HUES48 (cell line): Measurements from ENCODE around the gene SEL1L3.

Experiments
- H3K27ac ChIP-seq: one replicate; pipeline ENCODE4 v1.7.0; 2013; ENCODE audit warnings: low read depth, low read length, inconsistent platforms
- H3K27me3 ChIP-seq: 2 replicates; pipeline ENCODE4 v1.6.1; 2013; ENCODE audit warnings: mild to moderate bottlenecking, low read length; ENCODE audit not compliant: control insufficient read depth, insufficient read depth
- H3K36me3 ChIP-seq: 2 replicates; pipeline ENCODE4 v1.6.1; 2013; ENCODE audit warnings: low read length; ENCODE audit not compliant: control insufficient read depth, insufficient read depth
- H3K4me1 ChIP-seq: 2 replicates; pipeline ENCODE4 v1.6.1; 2013; ENCODE audit warnings: mild to moderate bottlenecking, low read length; ENCODE audit not compliant: control insufficient read depth, insufficient read depth
- H3K4me3 ChIP-seq: 2 replicates; pipeline ENCODE4 v1.5.1; 2013; ENCODE audit warnings: mild to moderate bottlenecking, low read depth, low read length
- H3K9ac ChIP-seq: 2 replicates; pipeline ENCODE4 v1.6.1; 2013; ENCODE audit warnings: mild to moderate bottlenecking, low read depth, low read length, moderate library complexity
- H3K9me3 ChIP-seq: 2 replicates; pipeline ENCODE4 v1.6.1; 2013; ENCODE audit warnings: low read length; ENCODE audit not compliant: control insufficient read depth, insufficient read depth

SEL1L3 gene

DNA sequence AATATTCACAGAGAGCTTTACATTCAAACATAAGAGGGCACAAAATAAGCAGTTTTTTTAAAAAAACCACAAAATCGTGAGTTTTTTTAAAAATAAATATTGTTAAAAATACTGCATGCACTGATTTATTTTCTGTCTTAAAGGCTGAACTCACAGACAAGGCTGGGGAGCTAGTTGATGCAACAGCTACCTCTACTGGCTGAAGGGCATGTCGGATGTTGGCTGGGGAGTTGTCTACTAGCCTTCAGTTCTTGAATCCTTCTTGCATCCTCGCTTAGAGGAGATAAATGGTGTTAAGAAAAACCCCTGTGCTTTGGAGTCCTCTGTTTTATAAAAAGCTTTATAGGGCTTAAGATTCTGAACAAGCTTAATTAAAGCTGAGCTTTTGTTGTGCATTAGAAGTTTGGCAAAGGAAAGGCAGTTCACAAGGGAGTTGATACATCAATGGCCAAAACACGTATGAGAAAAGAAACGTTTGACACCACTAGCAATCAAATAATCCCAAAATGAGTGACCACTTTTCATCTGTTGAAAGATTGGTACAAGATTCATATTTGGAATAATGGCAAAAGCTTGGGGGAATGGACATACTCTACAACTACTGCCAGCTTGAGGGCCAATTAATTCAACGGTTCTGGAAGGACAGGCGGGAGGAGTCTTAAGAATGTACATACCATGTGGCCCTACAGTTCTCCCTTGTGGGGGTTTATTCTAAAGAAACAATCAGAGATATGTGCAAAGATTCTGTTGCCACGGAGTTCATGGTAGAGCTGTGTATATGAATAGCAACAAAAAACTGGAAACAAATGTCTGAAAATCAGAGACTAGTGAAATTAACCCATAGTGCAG is 94.7 kb downstream of the SEL1L3 start:
- Histone ChIP-seq H3K4me3 (no peak overlapping the region), H3K27ac (no peak overlapping the region), H3K9ac (no peak overlapping the region), H3K27me3 (no peaks in the 10 kb centered on the region), H3K9me3 (no peaks in the 10 kb centered on the region), H3K36me3 (peaks cover 43% of the 10 kb centered on the region), H3K4me1 (no peaks in the 10 kb centered on the region)

DNA sequence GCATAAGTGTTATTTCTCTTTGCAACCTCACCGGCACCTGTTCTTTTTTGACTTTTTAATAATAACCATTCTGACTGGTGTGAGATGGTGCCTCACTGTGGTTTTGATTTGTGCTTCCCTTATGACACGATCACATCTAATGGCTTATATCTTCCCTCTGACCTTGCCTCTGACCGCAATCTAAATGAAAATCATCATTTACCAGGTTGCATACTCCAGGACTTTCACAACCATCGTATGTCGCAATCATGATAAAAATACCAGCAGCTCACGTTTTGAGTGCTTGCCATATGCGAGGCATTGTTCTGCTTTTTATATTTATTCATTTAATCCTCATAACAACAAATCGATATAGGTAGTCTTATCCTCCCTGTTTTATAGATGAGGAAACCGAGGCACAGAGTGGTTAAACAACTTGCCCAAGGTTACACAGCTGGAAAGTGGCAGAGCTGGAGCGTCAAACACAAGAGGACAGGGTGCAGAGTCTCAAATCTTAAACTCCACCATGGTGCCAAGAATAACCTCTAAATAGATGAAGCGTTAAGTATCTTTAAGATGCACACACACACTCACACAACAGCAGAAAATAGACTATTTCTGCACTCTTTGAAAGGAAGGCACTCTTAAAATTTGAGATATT is 102.2 kb downstream of the SEL1L3 start:
- H3K27me3 ChIP-seq: no peaks in the 10 kb centered on the region
- H3K9me3 ChIP-seq: no peaks in the 10 kb centered on the region
- peaks cover 72% of the 10 kb centered on the region for H3K36me3 ChIP-seq
- no peak overlapping the region for H3K9ac ChIP-seq
- H3K27ac ChIP-seq: no peak overlapping the region
- no peaks in the 10 kb centered on the region for H3K4me1 ChIP-seq
- H3K4me3 ChIP-seq: no peak overlapping the region

DNA sequence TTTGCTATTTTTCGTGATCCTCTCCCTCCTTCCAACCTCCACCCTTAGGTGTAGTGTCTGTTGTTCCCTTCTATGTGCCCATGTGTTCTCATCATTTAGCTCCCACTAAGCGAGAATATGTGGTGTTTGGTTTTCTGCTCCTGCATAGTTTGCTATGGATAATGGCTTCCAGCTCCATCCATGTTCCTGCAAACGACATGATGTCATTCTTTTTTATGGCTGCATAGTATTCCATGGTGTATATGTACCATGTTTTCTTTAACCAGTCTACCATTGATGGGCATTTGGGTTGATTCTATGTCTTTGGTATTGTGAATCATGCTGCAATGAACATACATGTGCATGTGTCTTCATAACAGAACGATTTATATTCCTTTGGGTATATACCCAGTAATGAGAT is 102.7 kb downstream of the SEL1L3 start:
- Histone ChIP-seq H3K9me3 (no peaks in the 10 kb centered on the region), H3K36me3 (peaks cover 70% of the 10 kb centered on the region), H3K27me3 (no peaks in the 10 kb centered on the region), H3K27ac (no peak overlapping the region), H3K4me3 (no peak overlapping the region), H3K9ac (no peak overlapping the region), H3K4me1 (no peaks in the 10 kb centered on the region)

DNA sequence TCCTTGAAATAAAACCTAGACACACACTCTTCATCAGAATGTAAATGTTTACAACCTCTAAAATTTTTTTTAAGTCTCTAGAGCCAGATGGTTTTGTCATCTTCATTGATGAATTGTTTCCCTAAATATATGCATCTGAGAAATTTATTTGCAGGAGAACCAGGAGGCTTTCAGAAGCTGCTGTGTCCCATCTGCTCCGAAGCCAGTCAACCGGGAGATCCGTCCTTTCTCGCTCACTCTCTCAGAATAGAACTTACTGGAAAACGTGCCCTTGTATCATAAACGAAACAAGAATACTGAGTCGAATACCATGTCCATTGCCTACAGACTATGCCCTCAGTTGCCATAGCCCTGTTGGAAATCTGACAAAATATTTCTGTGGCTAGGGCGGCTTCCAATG is 103.7 kb downstream of the SEL1L3 start:
- peaks cover 61% of the 10 kb centered on the region for H3K36me3 ChIP-seq
- no peak overlapping the region for H3K27ac ChIP-seq
- no peaks in the 10 kb centered on the region for H3K4me1 ChIP-seq
- no peaks in the 10 kb centered on the region for H3K9me3 ChIP-seq
- no peak overlapping the region for H3K9ac ChIP-seq
- H3K4me3 ChIP-seq: no peak overlapping the region
- no peaks in the 10 kb centered on the region for H3K27me3 ChIP-seq

DNA sequence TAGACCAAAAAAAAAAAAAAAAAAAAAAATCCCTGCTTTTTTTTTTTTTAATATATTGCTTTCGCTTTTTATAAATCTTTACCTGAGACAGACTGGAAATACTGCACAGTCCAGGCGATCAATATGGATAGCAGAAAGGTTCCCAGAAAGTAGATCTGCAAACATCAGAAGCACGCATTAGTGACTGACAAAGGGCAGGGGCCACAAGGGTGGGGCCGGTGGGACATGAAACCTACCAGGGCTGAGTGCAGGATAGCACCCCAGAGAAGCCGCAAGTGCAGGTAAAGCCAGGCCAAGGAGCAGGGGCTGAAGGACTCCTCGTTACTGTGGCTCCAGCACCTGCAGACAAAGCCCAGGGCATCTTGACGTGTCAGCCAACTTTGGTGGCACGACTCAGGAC is 105.3 kb downstream of the SEL1L3 start:
- no peak overlapping the region for H3K9ac ChIP-seq

DNA sequence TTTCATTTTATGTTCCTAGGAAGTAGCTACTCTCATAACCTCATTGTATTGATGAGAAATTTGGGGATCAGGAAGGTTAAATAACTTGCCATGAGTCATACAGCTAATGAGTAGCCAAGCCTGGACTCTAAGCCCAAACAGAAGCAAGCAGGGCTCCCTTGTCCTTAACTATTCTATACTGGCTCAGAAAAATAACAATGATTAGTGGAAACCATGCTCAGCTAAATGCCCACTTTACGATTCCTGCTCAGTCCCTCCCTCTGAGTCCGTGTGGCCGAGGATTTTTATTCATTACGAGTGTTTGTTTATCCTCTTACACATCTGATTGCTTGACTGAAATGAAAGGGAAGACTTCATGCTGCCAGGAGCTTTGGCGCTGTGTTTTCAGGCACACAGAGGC is 106.3 kb downstream of the SEL1L3 start:
- Histone ChIP-seq H3K9ac (no peak overlapping the region), H3K4me3 (no peak overlapping the region), H3K27ac (no peak overlapping the region), H3K4me1 (no peaks in the 10 kb centered on the region), H3K27me3 (no peaks in the 10 kb centered on the region), H3K36me3 (peaks cover 46% of the 10 kb centered on the region), H3K9me3 (no peaks in the 10 kb centered on the region)

More for the DNA sequence above, 105.3 kb downstream of the SEL1L3 start:
- peaks cover 50% of the 10 kb centered on the region for H3K36me3 ChIP-seq
- no peaks in the 10 kb centered on the region for H3K9me3 ChIP-seq
- no peak overlapping the region for H3K4me3 ChIP-seq
- no peaks in the 10 kb centered on the region for H3K27me3 ChIP-seq
- H3K27ac ChIP-seq: no peak overlapping the region
- no peaks in the 10 kb centered on the region for H3K4me1 ChIP-seq

DNA sequence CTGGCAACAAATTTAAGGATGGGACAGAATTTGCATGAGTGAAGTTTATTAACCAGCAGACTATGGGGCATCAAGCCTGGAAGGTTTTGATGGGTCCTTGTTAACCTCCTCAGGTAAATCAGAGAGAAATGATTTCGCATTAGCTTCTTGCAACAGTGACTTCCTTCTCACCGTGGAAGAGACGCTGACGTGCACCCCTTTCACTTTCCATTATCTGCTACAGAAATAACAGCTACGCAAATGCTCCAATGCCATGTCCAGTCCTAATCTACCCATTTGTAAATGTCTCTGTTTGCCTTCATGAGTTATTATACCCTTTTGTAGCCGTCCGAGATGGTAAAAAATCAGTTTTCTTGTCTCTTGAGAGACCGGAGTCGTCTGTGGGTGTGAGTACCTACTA is 106.9 kb downstream of the SEL1L3 start:
- Histone ChIP-seq H3K27me3 (no peaks in the 10 kb centered on the region), H3K4me3 (no peak overlapping the region), H3K27ac (no peak overlapping the region), H3K9ac (no peak overlapping the region), H3K36me3 (peaks cover 43% of the 10 kb centered on the region), H3K4me1 (no peaks in the 10 kb centered on the region), H3K9me3 (no peaks in the 10 kb centered on the region)

DNA sequence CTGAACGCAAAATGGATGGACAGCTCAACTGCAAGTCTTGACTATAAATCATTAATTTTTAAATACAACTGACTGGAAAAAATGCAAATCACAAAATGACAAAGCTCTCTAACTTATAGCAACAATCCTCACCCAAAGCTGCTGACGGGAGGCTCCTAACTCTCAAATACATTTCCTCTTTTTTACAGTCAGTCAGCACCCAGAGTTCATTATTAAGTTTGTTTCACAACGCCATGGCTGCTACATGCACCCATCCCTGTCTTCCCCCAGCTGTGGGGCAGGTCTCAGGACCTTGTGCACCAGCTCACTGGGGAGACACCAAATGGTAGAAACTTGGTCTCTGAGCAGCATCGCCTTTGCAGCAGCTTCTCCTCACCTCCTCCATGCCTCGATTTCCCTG is 109.5 kb downstream of the SEL1L3 start:
- no peaks in the 10 kb centered on the region for H3K27me3 ChIP-seq
- no peak overlapping the region for H3K9ac ChIP-seq
- no peaks in the 10 kb centered on the region for H3K9me3 ChIP-seq
- H3K27ac ChIP-seq: no peak overlapping the region
- H3K4me3 ChIP-seq: no peak overlapping the region
- H3K36me3 ChIP-seq: peaks cover 18% of the 10 kb centered on the region; the same call in 1 of the 2 replicates
- no peaks in the 10 kb centered on the region for H3K4me1 ChIP-seq

DNA sequence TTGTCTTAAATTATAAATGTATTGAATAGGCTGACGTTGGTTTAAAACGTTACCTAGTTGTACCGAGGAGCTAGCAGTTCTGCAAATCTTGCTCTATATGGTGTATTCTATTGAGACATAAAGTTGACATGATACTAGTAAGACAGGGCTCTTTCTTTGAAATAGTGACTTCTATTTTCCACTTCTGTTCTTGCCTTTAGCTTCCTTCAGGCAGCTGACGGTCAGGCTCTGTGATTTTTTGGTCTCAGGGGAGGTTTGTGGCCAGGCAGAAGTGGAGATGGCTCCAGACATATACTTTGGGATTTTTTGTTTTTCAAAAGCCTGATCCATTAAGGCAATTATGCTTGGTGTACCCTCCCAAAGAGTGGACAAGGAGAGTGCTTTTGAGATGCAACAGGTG is 111.9 kb downstream of the SEL1L3 start:
- H3K9ac ChIP-seq: no peak overlapping the region
- no peak overlapping the region for H3K4me3 ChIP-seq
- H3K27ac ChIP-seq: no peak overlapping the region
- 0 out of 2 replicates have a peak, but pooled peaks cover 6% of the 10 kb centered on the region for H3K36me3 ChIP-seq
- no peaks in the 10 kb centered on the region for H3K9me3 ChIP-seq
- no peaks in the 10 kb centered on the region for H3K4me1 ChIP-seq
- H3K27me3 ChIP-seq: no peaks in the 10 kb centered on the region

DNA sequence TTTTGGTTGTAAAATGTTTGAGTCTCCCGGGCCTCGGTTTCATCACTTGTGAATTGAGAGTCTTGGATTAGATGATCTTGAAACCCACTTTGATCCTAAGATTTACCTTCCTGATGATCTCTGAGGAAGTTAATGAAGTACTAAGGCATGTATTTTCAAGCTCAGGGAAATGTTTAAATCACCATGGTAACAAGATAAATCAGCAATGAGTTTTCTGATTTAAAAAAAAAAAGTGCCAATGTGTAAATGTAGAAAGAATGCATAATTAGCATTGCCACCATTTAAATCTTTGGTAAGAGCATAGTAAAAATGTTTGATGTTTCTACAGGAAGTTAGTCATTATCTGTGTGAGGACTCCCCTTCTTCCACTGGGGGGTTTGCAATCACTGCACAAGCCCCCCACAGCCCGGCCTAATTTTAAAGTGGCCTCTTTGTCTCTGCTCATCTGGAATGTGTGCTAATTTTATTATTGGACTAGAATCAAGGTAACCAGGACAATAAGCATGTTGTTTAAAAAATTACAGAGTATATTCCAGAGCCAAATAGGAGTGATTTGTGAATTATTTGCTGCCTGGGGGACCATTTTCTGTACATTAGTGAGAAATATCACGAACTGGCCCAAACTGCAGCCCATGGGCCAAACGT is 113.5 kb downstream of the SEL1L3 start:
- Histone ChIP-seq H3K27me3 (no peaks in the 10 kb centered on the region), H3K4me3 (no peak overlapping the region)

DNA sequence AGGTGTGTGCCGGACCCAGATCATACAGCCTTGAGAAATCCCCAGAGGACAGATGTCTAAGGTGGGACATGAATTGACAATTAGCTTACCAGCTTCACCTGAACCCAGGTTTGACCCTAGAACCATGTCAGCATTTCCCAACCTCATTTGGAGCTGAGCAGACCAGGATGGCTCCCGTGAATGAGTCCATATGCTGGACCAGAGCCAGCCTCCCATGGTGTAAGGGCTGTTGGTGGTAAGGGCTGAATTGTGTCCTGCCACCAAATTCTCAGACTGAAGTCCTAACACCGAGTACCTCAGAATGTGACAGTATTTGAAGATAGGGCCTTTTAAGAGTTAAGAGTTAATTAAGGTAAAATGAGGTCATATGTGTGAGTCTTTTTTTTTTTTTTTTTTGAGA is 118.8 kb downstream of the SEL1L3 start:
- Histone ChIP-seq H3K27ac (no peak overlapping the region), H3K36me3 (no peaks in the 10 kb centered on the region), H3K9me3 (no peaks in the 10 kb centered on the region), H3K27me3 (no peaks in the 10 kb centered on the region), H3K4me1 (no peaks in the 10 kb centered on the region), H3K9ac (no peak overlapping the region), H3K4me3 (no peak overlapping the region)

More for the DNA sequence above, 113.5 kb downstream of the SEL1L3 start:
- Histone ChIP-seq H3K4me1 (no peaks in the 10 kb centered on the region), H3K9ac (no peak overlapping the region), H3K27ac (no peak overlapping the region), H3K9me3 (no peaks in the 10 kb centered on the region), H3K36me3 (no peaks in the 10 kb centered on the region)
